GM21619 (cell line): ENCODE measurements around the gene SOX9.

Experiments
- ATAC-seq: cut with Tn5 transposase; IDR thresholded peaks from one replicate; pipeline ENCODE4 v1.9.1; 2021; ENCODE audit not compliant: unreplicated experiment

SOX9 gene

GRCh38 chr17:72158895-72159885 lies 38.4 kb downstream of the SOX9 start:
- ATAC-seq, result no peak

- ATAC-seq, result no peak
These were observed 41.7 kb downstream of the SOX9 start for GRCh38 chr17:72162569-72162968.

GRCh38 chr17:72163474-72163873 lies 42.7 kb downstream of the SOX9 start:
- no peak for ATAC-seq

GRCh38 chr17:72164158-72164739 lies 43.4 kb downstream of the SOX9 start:
- ATAC-seq, result no peak

- no peak for ATAC-seq
These were observed 44.5 kb downstream of the SOX9 start for GRCh38 chr17:72165192-72165866.

GRCh38 chr17:72165867-72166439 lies 45.1 kb downstream of the SOX9 start:
- no peak for ATAC-seq

- ATAC-seq, result no peak
These were observed 46.8 kb downstream of the SOX9 start for GRCh38 chr17:72167593-72167992.

GRCh38 chr17:72169823-72170222 lies 49.0 kb downstream of the SOX9 start:
- ATAC-seq, result no peak

GRCh38 chr17:72171703-72172667 lies 51.2 kb downstream of the SOX9 start:
- ATAC-seq, result no peak

- ATAC-seq, result no peak
These were observed 52.8 kb downstream of the SOX9 start for GRCh38 chr17:72173499-72174116.

GRCh38 chr17:72175263-72175662 lies 54.4 kb downstream of the SOX9 start:
- ATAC-seq, result no peak
